Neural cell (in vitro differentiated cells): Measurements from ENCODE around the gene CTSE.

Experiments used
- CTCF ChIP-seq: fragments of 450-650 bp; IDR thresholded peaks from 2 replicates; pipeline ENCODE4 v1.5.1; 2014; ENCODE audit warnings: antibody characterized with exemption, mild to moderate bottlenecking, moderate library complexity; ENCODE audit not compliant: poor library complexity, severe bottlenecking
- EP300 ChIP-seq: fragments of 450-650 bp; conservative IDR thresholded peaks from 2 replicates; pipeline ENCODE4 v1.6.1; 2014; ENCODE audit warnings: antibody characterized with exemption, mild to moderate bottlenecking, moderate library complexity; ENCODE audit not compliant: poor library complexity, severe bottlenecking
- EZH2 ChIP-seq: fragments of 200-600, 300-800 bp; shearing (Covaris generic), sonication (generic); IDR thresholded peaks from 2 replicates; pipeline ENCODE4 v1.6.1; 2014; ENCODE audit warnings: antibody characterized with exemption, low read length, borderline replicate concordance, mild to moderate bottlenecking; ENCODE audit not compliant: insufficient read depth, poor library complexity, severe bottlenecking
- MXI1 ChIP-seq: fragments of 450-650 bp; conservative IDR thresholded peaks from 2 replicates; pipeline ENCODE4 v1.6.1; 2014; ENCODE audit warnings: antibody characterized with exemption, mild to moderate bottlenecking; ENCODE audit not compliant: poor library complexity, severe bottlenecking
- POLR2AphosphoS5 ChIP-seq: IDR thresholded peaks from 2 replicates; pipeline ENCODE4 v1.6.1; 2012
- RAD21 ChIP-seq: fragments of 450-650 bp; conservative IDR thresholded peaks from 2 replicates; pipeline ENCODE4 v1.6.1; 2014; ENCODE audit warnings: antibody characterized with exemption, mild to moderate bottlenecking, moderate library complexity
- REST ChIP-seq: IDR thresholded peaks from 2 replicates; pipeline ENCODE4 v1.6.1; 2012; ENCODE audit warnings: borderline replicate concordance
- SMC3 ChIP-seq: fragments of 450-650 bp; conservative IDR thresholded peaks from 2 replicates; pipeline ENCODE4 v1.6.1; 2014; ENCODE audit warnings: antibody characterized with exemption, mild to moderate bottlenecking, moderate library complexity; ENCODE audit not compliant: poor library complexity
- TAF1 ChIP-seq: IDR thresholded peaks from 2 replicates; pipeline ENCODE4 v1.6.1; 2012; ENCODE audit warnings: low read depth

GRCh38 chr1:206060844-206061243 lies 37.1 kb upstream of the CTSE start:
- TF ChIP-seq CTCF (no peak), POLR2AphosphoS5 (no peak), EZH2 (no peak), SMC3 (no peak), EP300 (no peak), REST (no peak), MXI1 (no peak), RAD21 (no peak), TAF1 (no peak)
